GM19025 (cell line): Measurements from ENCODE around the gene CMSS1.

Experiments used
- ATAC-seq: cut with Tn5 transposase; IDR thresholded peaks from one replicate; pipeline ENCODE4 v1.9.1; 2021; ENCODE audit warnings: mild to moderate bottlenecking, low read depth, moderate library complexity; ENCODE audit not compliant: unreplicated experiment

Gene CMSS1

GRCh38 chr3:100009276-100010086 lies 191.8 kb downstream of the CMSS1 start:
- no peak for ATAC-seq

- ATAC-seq = no peak
Measured at GRCh38 chr3:100010087-100010417, 192.4 kb downstream of the CMSS1 start.

- no peak for ATAC-seq
Measured at GRCh38 chr3:100018806-100019205, 201.1 kb downstream of the CMSS1 start.

GRCh38 chr3:100019719-100020118 lies 202.1 kb downstream of the CMSS1 start:
- no peak for ATAC-seq

GRCh38 chr3:100020876-100021644 lies 203.4 kb downstream of the CMSS1 start:
- ATAC-seq = no peak

GRCh38 chr3:100022506-100022905 lies 204.8 kb downstream of the CMSS1 start:
- ATAC-seq = no peak

- no peak for ATAC-seq
Measured at GRCh38 chr3:100023150-100023549, 205.5 kb downstream of the CMSS1 start.

- ATAC-seq = no peak
Measured at GRCh38 chr3:100023595-100023994, 205.9 kb downstream of the CMSS1 start.

GRCh38 chr3:100024520-100025303 lies 207.1 kb downstream of the CMSS1 start:
- no peak for ATAC-seq

- no peak for ATAC-seq
Measured at GRCh38 chr3:100027321-100027720, 209.7 kb downstream of the CMSS1 start.

- no peak for ATAC-seq
Measured at GRCh38 chr3:100029052-100029451, 211.4 kb downstream of the CMSS1 start.

- ATAC-seq = no peak
Measured at GRCh38 chr3:100029689-100030088, 212.0 kb downstream of the CMSS1 start.

- no peak for ATAC-seq
Measured at GRCh38 chr3:100030346-100030745, 212.7 kb downstream of the CMSS1 start.

- no peak for ATAC-seq
Measured at GRCh38 chr3:100030914-100031425, 213.3 kb downstream of the CMSS1 start.

- no peak for ATAC-seq
Measured at GRCh38 chr3:100032243-100032642, 214.6 kb downstream of the CMSS1 start.

GRCh38 chr3:100033184-100033583 lies 215.5 kb downstream of the CMSS1 start:
- no peak for ATAC-seq

GRCh38 chr3:100033903-100034471 lies 216.3 kb downstream of the CMSS1 start:
- ATAC-seq = no peak

GRCh38 chr3:100039075-100039474 lies 221.4 kb downstream of the CMSS1 start:
- ATAC-seq = no peak

GRCh38 chr3:100040451-100041225 lies 223.0 kb downstream of the CMSS1 start:
- no peak for ATAC-seq

GRCh38 chr3:100041328-100041749 lies 223.7 kb downstream of the CMSS1 start:
- no peak for ATAC-seq
